ENCODE data around the gene SUV39H1. TPM values are rescaled to one million over a fixed set of nuclear protein-coding genes. Genes with fewer than 3 reads are reported as not detected.
"Not testable (repeated sequence)": the region's sequence is repeated elsewhere in the genome, so short reads cannot be mapped to it uniquely, and the experiment has no call there.

SUV39H1 gene
- total RNA-seq, 1 donor from 2014 or later: 10.8 TPM

DNA sequence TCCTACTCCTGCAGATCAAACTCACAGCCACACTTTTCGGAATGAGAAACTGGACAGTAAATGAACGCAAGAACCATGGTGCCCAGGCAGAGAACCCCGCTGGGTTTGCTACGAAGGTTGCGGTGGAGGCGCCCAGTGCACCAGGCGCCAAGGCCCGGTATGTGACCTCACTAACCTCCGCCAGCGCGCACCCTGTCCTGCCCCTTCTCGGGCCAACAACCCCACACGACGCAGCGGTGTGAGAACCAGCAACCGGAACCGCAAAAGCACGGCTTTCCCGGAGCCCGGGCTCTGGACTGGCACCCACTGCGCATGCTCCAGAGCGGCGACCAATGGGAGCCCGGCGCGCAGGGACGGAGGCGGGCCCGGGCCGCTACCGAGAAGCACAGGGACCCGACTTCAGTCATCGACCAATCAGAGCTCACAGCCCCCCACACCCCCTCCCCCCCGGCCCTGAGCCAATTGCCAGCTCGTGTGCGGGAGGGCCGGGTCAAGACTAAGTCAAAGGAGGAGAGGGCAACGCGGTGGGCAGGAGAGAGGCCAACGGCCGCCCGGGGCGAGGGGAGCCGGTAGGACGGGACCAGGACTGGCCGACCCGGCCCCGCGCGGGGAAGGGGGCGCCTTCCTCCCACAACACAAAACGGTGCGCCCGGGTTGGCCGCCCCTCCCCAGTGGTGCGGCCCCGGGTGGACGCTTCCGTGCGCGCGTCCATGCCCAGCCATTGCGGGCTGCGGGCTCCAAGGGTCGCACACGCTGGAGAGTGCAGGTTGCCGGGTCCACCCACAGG, 20.2 kb upstream of the SUV39H1 start:
- H3K36me3 Mint-ChIP-seq (ENCODE audit: low read depth): no peaks in the 10 kb centered on the region
- peaks cover 22% of the 10 kb centered on the region for H3K4me1 Mint-ChIP-seq
- peak overlapping the region; percentile 88 for H3K27ac Mint-ChIP-seq
- DNase-seq: peak; percentile 79
- CTCF ChIA-PET: interaction anchor here (1.3 kb wide), 1 partner anchor 215 kb away, joined by 3 read pairs; no protein-coding TSS in a partner anchor
- TF ChIP-seq, protein P1, sequence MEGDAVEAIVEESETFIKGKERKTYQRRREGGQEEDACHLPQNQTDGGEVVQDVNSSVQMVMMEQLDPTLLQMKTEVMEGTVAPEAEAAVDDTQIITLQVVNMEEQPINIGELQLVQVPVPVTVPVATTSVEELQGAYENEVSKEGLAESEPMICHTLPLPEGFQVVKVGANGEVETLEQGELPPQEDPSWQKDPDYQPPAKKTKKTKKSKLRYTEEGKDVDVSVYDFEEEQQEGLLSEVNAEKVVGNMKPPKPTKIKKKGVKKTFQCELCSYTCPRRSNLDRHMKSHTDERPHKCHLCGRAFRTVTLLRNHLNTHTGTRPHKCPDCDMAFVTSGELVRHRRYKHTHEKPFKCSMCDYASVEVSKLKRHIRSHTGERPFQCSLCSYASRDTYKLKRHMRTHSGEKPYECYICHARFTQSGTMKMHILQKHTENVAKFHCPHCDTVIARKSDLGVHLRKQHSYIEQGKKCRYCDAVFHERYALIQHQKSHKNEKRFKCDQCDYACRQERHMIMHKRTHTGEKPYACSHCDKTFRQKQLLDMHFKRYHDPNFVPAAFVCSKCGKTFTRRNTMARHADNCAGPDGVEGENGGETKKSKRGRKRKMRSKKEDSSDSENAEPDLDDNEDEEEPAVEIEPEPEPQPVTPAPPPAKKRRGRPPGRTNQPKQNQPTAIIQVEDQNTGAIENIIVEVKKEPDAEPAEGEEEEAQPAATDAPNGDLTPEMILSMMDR (IDR thresholded peaks at IDR 0.05): no peak
- POLR2A ChIA-PET: interaction anchor here (0.6 to 1.9 kb wide), 20 partner anchors 9 to 1314 kb away, joined by 3 to 12 read pairs (median 4); partner anchors contain the start of genes GRIPAP1, HDAC6, OTUD5 and RBM3
- ATAC-seq (ENCODE audit: low read depth): peak; percentile 94
- peak overlapping the region; percentile 89 for H3K4me3 Mint-ChIP-seq
- intact Hi-C loops (cut with micrococcal nuclease): loop anchor here (1.0 to 10.0 kb wide), 6 partner anchors 21 to 369 kb away; partner anchors contain the start of genes OTUD5, SUV39H1, TFE3 and WDR13
- no peaks in the 10 kb centered on the region for H3K27me3 Mint-ChIP-seq
- no peaks in the 10 kb centered on the region for H3K9me3 Mint-ChIP-seq

- ChIA-PET POLR2A (interaction anchor here (0.7 to 1.9 kb wide), 19 partner anchors 8 to 1315 kb away, joined by 3 to 12 read pairs (median 4); partner anchors contain the start of genes GRIPAP1, HDAC6, OTUD5 and RBM3), CTCF (interaction anchor here (1.3 kb wide), 1 partner anchor 214 kb away, joined by 3 read pairs; no protein-coding TSS in a partner anchor)
- DNase-seq (peak; percentile 18), ATAC-seq (ENCODE audit: low read depth) (peak; percentile 3)
- H3K4me1 Mint-ChIP-seq: peaks cover 22% of the 10 kb centered on the region
- peak overlapping the region; percentile 89 for H3K4me3 Mint-ChIP-seq
- TF ChIP-seq, protein P1 (IDR thresholded peaks at IDR 0.05): no peak
- no peaks in the 10 kb centered on the region for H3K36me3 Mint-ChIP-seq (ENCODE audit: low read depth)
- no peaks in the 10 kb centered on the region for H3K27me3 Mint-ChIP-seq
- intact Hi-C loops (cut with micrococcal nuclease): loop anchor here (1.0 to 10.0 kb wide), 6 partner anchors 20 to 368 kb away; partner anchors contain the start of genes OTUD5, SUV39H1, TFE3 and WDR13
- no peaks in the 10 kb centered on the region for H3K9me3 Mint-ChIP-seq
- H3K27ac Mint-ChIP-seq: peak overlapping the region; percentile 73
Observed at GRCh38 chrX:48676893-48677270, 19.7 kb upstream of the SUV39H1 start.

GRCh38 chrX:48677516-48677915, 19.0 kb upstream of the SUV39H1 start:
- no peak for ATAC-seq (ENCODE audit: low read depth)
- DNase-seq: no peak
- H3K9me3 Mint-ChIP-seq: no peaks in the 10 kb centered on the region
- ChIA-PET CTCF (no interaction called here), POLR2A (interaction anchor here (1.1 to 1.9 kb wide), 4 partner anchors 60 to 1315 kb away, joined by 3 to 12 read pairs (median 6); partner anchors contain the start of genes HDAC6 and RBM3)
- intact Hi-C loops (cut with micrococcal nuclease): loop anchor here (2.0 to 10.0 kb wide), 4 partner anchors 19 to 367 kb away; partner anchors contain the start of genes OTUD5, SUV39H1, TFE3 and WDR13
- no peaks in the 10 kb centered on the region for H3K36me3 Mint-ChIP-seq (ENCODE audit: low read depth)
- TF ChIP-seq, protein P1 (IDR thresholded peaks at IDR 0.05): no peak
- peak overlapping the region; percentile 73 for H3K27ac Mint-ChIP-seq
- peaks cover 25% of the 10 kb centered on the region for H3K4me1 Mint-ChIP-seq
- H3K27me3 Mint-ChIP-seq: no peaks in the 10 kb centered on the region
- peak overlapping the region; percentile 89 for H3K4me3 Mint-ChIP-seq

GRCh38 chrX:48680467-48680866, 16.1 kb upstream of the SUV39H1 start:
- DNase-seq; POLR2A ChIA-PET; H3K27ac Mint-ChIP-seq; H3K9me3 Mint-ChIP-seq; intact Hi-C loops (cut with micrococcal nuclease); H3K4me3 Mint-ChIP-seq; ATAC-seq (ENCODE audit: low read depth); CTCF ChIA-PET; H3K27me3 Mint-ChIP-seq: not testable (repeated sequence)
- Mint-ChIP-seq H3K4me1 (peaks cover 52% of the 10 kb centered on the region), H3K36me3 (ENCODE audit: low read depth) (peaks cover 13% of the 10 kb centered on the region)

GRCh38 chrX:48680925-48681324, 15.6 kb upstream of the SUV39H1 start:
- H3K27me3 Mint-ChIP-seq; H3K27ac Mint-ChIP-seq; intact Hi-C loops (cut with micrococcal nuclease); H3K9me3 Mint-ChIP-seq; ATAC-seq (ENCODE audit: low read depth); DNase-seq; CTCF ChIA-PET; H3K4me3 Mint-ChIP-seq; POLR2A ChIA-PET: not testable (repeated sequence)
- Mint-ChIP-seq H3K36me3 (ENCODE audit: low read depth) (peaks cover 16% of the 10 kb centered on the region), H3K4me1 (peaks cover 52% of the 10 kb centered on the region)
